HCT116 (cell line): ENCODE measurements around the gene TXNDC15. TPM values are rescaled to one million over a fixed set of nuclear protein-coding genes. Genes with fewer than 3 reads are reported as not detected.

Source experiments
- ATAC-seq: fragments of 200-7000 bp; cut with Tn5 transposase; 2 replicates; pipeline ENCODE4 v1.9.1; 2020; ENCODE audit warnings: mild to moderate bottlenecking, moderate library complexity
- BruUV-seq: library from RNA; stranded (reverse); fragments of 400-500 nt; replicated peaks from 2 replicates; lab custom pipeline; 2021; lab: Mats Ljungman, UMichigan
- CTCF ChIA-PET: fragments of 300-600 bp; sonication (Branson Sonifier 250); formaldehyde crosslinking; loops from one replicate; lab custom pipeline; 2021; ENCODE audit warnings: antibody characterized with exemption; lab: Charles Lee
- POLR2A ChIA-PET: fragments of 300-600, 350-600 bp; sonication (Branson Sonifier 250); formaldehyde crosslinking; loops from one replicate; lab custom pipeline; 2021; ENCODE audit warnings: antibody characterized with exemption; lab: Charles Lee
- RAD21 ChIA-PET, 2 experiments: fragments of 300-600 bp; sonication (Branson Sonifier 250); formaldehyde crosslinking; loops; one replicate each; lab custom pipeline; 2023; ENCODE audit warnings: low total read pairs in 2 of 2; ENCODE audit not compliant: uncharacterized antibody in 2 of 2, unreplicated experiment in 2 of 2, low non-redundant PET in 1 of 2; lab: Charles Lee
- DNase-seq: peaks from one replicate; pipeline ENCODE4 v3.0.0-alpha.2; 2010; ENCODE audit warnings: low read depth, low spot score
- H2AFZ ChIP-seq: fragments of 200-600 bp; shearing (Covaris generic), sonication (generic); 2 replicates; pipeline ENCODE4 v1.6.1; 2017; ENCODE audit warnings: low read depth, mixed run types, mixed read lengths, antibody characterized with exemption, low read length; ENCODE audit not compliant: poor library complexity, severe bottlenecking
- H3K27ac ChIP-seq: 2 replicates; pipeline ENCODE4 v1.5.1; 2012; ENCODE audit warnings: low read depth, low read length
- H3K27me3 ChIP-seq: fragments of 200-600 bp; sonication (generic); 2 replicates; pipeline ENCODE4 v1.6.1; 2016; ENCODE audit warnings: mixed run types, low read length, mixed read lengths; ENCODE audit not compliant: insufficient read depth
- H3K36me3 ChIP-seq, 2 experiments: fragments of 200-500 bp in 1 of 2; fragments of 200-600 bp in 1 of 2; sonication (Bioruptor generic) in 1 of 2; sonication (generic) in 1 of 2; 2 replicates each; pipeline versions ENCODE4 v1.5.1 to v1.6.1; 2014 to 2016; ENCODE audit warnings: low read length in 2 of 2, inconsistent platforms in 1 of 2, mixed read lengths in 1 of 2, mixed run types in 1 of 2; ENCODE audit not compliant: insufficient read depth in 2 of 2, control insufficient read depth in 1 of 2
- H3K4me1 ChIP-seq, 2 experiments: fragments of 200-600 bp in 1 of 2; sonication (generic) in 1 of 2; 2 replicates each; pipeline versions ENCODE4 v1.5.1 to v1.6.1; 2012 to 2017; ENCODE audit warnings: low read length in 2 of 2, inconsistent platforms in 1 of 2, mild to moderate bottlenecking in 1 of 2, mixed read lengths in 1 of 2, mixed run types in 1 of 2, moderate library complexity in 1 of 2; ENCODE audit not compliant: insufficient read depth in 2 of 2, control insufficient read depth in 1 of 2
- H3K4me2 ChIP-seq: fragments of 200-600 bp; sonication (generic); 2 replicates; pipeline ENCODE4 v1.6.1; 2017; ENCODE audit warnings: mixed run types, low read length, mixed read lengths
- H3K4me3 ChIP-seq, 2 experiments: fragments of 200-600 bp in 1 of 2; sonication (generic) in 1 of 2; replicated peaks in 1 of 2; 2 replicates each; pipeline ENCODE4 v1.5.1; 2011 to 2016; ENCODE audit warnings: low read length in 2 of 2, control low read depth in 1 of 2, low read depth in 1 of 2, mild to moderate bottlenecking in 1 of 2, mixed read lengths in 1 of 2, mixed run types in 1 of 2
- H3K79me2 ChIP-seq: fragments of 200-600 bp; sonication (generic); 2 replicates; pipeline ENCODE4 v1.6.1; 2017; ENCODE audit warnings: mild to moderate bottlenecking, mixed run types, low read length, moderate library complexity, mixed read lengths; ENCODE audit not compliant: insufficient read depth
- H3K9ac ChIP-seq: fragments of 200-600 bp; sonication (generic); 2 replicates; pipeline ENCODE4 v1.6.1; 2016; ENCODE audit warnings: low read length, mixed read lengths
- H3K9me2 ChIP-seq: fragments of 200-600 bp; sonication (generic), shearing (Covaris generic); 2 replicates; pipeline ENCODE4 v1.6.1; 2017; ENCODE audit warnings: mixed run types, mild to moderate bottlenecking, moderate library complexity; ENCODE audit not compliant: insufficient read depth
- H3K9me3 ChIP-seq, 2 experiments: fragments of 200-500 bp in 1 of 2; fragments of 200-600 bp in 1 of 2; sonication (Bioruptor generic) in 1 of 2; sonication (generic) in 1 of 2; 2 replicates each; pipeline ENCODE4 v1.6.1; 2014 to 2017; ENCODE audit warnings: low read length in 2 of 2, mixed read lengths in 2 of 2, inconsistent platforms in 1 of 2, low read depth in 1 of 2, mild to moderate bottlenecking in 1 of 2, mixed run types in 1 of 2, moderate library complexity in 1 of 2; ENCODE audit not compliant: control insufficient read depth in 1 of 2, insufficient read depth in 1 of 2
- H4K20me1 ChIP-seq: fragments of 200-600 bp; sonication (generic), shearing (Covaris generic); 2 replicates; pipeline ENCODE4 v1.6.1; 2017; ENCODE audit warnings: mixed run types, mild to moderate bottlenecking, moderate library complexity; ENCODE audit not compliant: insufficient read depth
- ATF3 ChIP-seq: IDR thresholded peaks from 2 replicates; pipeline ENCODE4 v1.6.1; 2012
- CBX3 ChIP-seq: IDR thresholded peaks from 2 replicates; pipeline ENCODE4 v1.6.1; 2012; ENCODE audit warnings: low read depth
- CEBPB ChIP-seq: IDR thresholded peaks from 2 replicates; pipeline ENCODE4 v1.6.1; 2012; ENCODE audit warnings: low read depth
- CTCF ChIP-seq, 3 experiments: fragments of 200-600 bp in 1 of 3; sonication (generic) in 1 of 3; IDR thresholded peaks in 2 of 3; conservative IDR thresholded peaks in 1 of 3; 2 replicates each; pipeline ENCODE4 v1.5.1; 2012 to 2017; ENCODE audit warnings: low read depth in 2 of 3, low read length in 2 of 3, antibody characterized with exemption in 1 of 3, borderline replicate concordance in 1 of 3, control low read depth in 1 of 3, mild to moderate bottlenecking in 1 of 3, mixed read lengths in 1 of 3, mixed run types in 1 of 3, moderate library complexity in 1 of 3; ENCODE audit not compliant: insufficient read depth in 1 of 3
- EGR1 ChIP-seq: IDR thresholded peaks from 2 replicates; pipeline ENCODE4 v1.6.1; 2012; ENCODE audit warnings: low read depth
- EZH2phosphoT487 ChIP-seq: fragments of 200-600 bp; IDR thresholded peaks from 2 replicates; pipeline ENCODE4 v1.6.1; 2018; ENCODE audit warnings: antibody characterized with exemption, borderline replicate concordance
- FOSL1 ChIP-seq: IDR thresholded peaks from 2 replicates; pipeline ENCODE4 v1.6.1; 2012; ENCODE audit warnings: low read depth
- JUND ChIP-seq: IDR thresholded peaks from 2 replicates; pipeline ENCODE4 v1.6.1; 2012
- POLR2AphosphoS5 ChIP-seq: IDR thresholded peaks from 2 replicates; pipeline ENCODE4 v1.6.1; 2011; ENCODE audit warnings: mild to moderate bottlenecking, low read depth, low read length, moderate library complexity
- RAD21 ChIP-seq: IDR thresholded peaks from 2 replicates; pipeline ENCODE4 v1.6.1; 2012; ENCODE audit warnings: low read depth, mild to moderate bottlenecking
- SIN3A ChIP-seq: IDR thresholded peaks from 2 replicates; pipeline ENCODE4 v1.6.1; 2012; ENCODE audit warnings: low read depth
- SP1 ChIP-seq: IDR thresholded peaks from 2 replicates; pipeline ENCODE4 v1.6.1; 2012; ENCODE audit warnings: low read depth
- SRF ChIP-seq: IDR thresholded peaks from 2 replicates; pipeline ENCODE4 v1.6.1; 2012; ENCODE audit warnings: low read depth
- TCF7L2 ChIP-seq: IDR thresholded peaks from 2 replicates; pipeline ENCODE4 v1.7.0; 2011; ENCODE audit warnings: borderline replicate concordance, inconsistent platforms; ENCODE audit not compliant: insufficient read depth, insufficient read length; ENCODE audit errors: extremely low read depth
- YY1 ChIP-seq: IDR thresholded peaks from 2 replicates; pipeline ENCODE4 v1.6.1; 2011; ENCODE audit warnings: low read length, low read depth, moderate library complexity, mild to moderate bottlenecking; ENCODE audit not compliant: insufficient replicate concordance; ENCODE audit errors: extremely low read depth
- ZFX ChIP-seq: fragments of 450-650 bp; IDR thresholded peaks from 2 replicates; pipeline ENCODE4 v1.6.1; 2017
- ZNF274 ChIP-seq: fragments of 200-500 bp; sonication (Bioruptor generic); IDR thresholded peaks from 2 replicates; pipeline ENCODE4 v1.6.1; 2014; ENCODE audit warnings: mild to moderate bottlenecking, low read depth, low read length, inconsistent platforms
- intact Hi-C: fragments of 100-400 bp; cut with micrococcal nuclease; formaldehyde crosslinking; loops from 2 replicates; pipeline ENCODE4 v1.10.0; 2022
- total RNA-seq: library from RNA; stranded (reverse); gene quantifications from one replicate; pipeline ENCODE4 v1.2.1, GENCODE V29; 2021; ENCODE audit not compliant: unreplicated experiment

TXNDC15 gene
- total RNA-seq, 1 experiment from 2014 or later: 17.8 TPM

GRCh38 chr5:134833340-134834032 is 40.7 kb upstream of the TXNDC15 start:
- ATAC-seq: no peak
- peaks cover 17 to 38% of the 10 kb centered on the region in 2 experiments for H3K36me3 ChIP-seq
- no peak overlapping the region for H3K4me2 ChIP-seq
- H3K9ac ChIP-seq: no peak overlapping the region
- H3K9me2 ChIP-seq: no peaks in the 10 kb centered on the region
- no peaks in the 10 kb centered on the region; the same call in 1 of the 2 replicates for H3K79me2 ChIP-seq
- H3K4me1 ChIP-seq: no peaks in the 10 kb centered on the region
- TF ChIP-seq CTCF (IDR thresholded peaks at IDR 0.05 in 2 of 3, conservative IDR thresholded peaks at IDR 0.05 in 1 of 3; ENCODE audit: borderline replicate concordance in 1 of 3, insufficient read depth in 1 of 3, low read depth in 2 of 3, low read length in 2 of 3) (no peak), CBX3 (no peak), SRF (no peak), JUND (no peak), ZFX (no peak), ATF3 (no peak), SP1 (no peak), TCF7L2 (no peak), POLR2AphosphoS5 (no peak), CEBPB (no peak), EGR1 (no peak), YY1 (no peak), SIN3A (no peak), EZH2phosphoT487 (no peak), ZNF274 (no peak), FOSL1 (no peak), RAD21 (no peak)
- POLR2A ChIA-PET: interaction anchor here (1.3 kb wide), 1 partner anchor 12 kb away, joined by 4 read pairs; the partner anchor contains the start of gene C5orf24
- H3K27ac ChIP-seq: no peak overlapping the region
- peaks cover 3% of the 10 kb centered on the region; the same call in 1 of the 2 replicates for H4K20me1 ChIP-seq
- no peak overlapping the region for H3K4me3 ChIP-seq
- intact Hi-C loops: no loop called here
- RAD21 ChIA-PET: no interaction called here
- CTCF ChIA-PET: no interaction called here
- BruUV-seq: no TSS peak
- H3K9me3 ChIP-seq: no peaks in the 10 kb centered on the region
- DNase-seq: no peak
- H2AFZ ChIP-seq: no peak overlapping the region
- H3K27me3 ChIP-seq: no peaks in the 10 kb centered on the region
